Neuronal stem cell (in vitro differentiated cells): ENCODE data around the gene CENPU.

Experiments
- DNase-seq: peaks from one replicate; pipeline ENCODE4 v3.0.0-alpha.2; 2013; ENCODE audit warnings: low spot score
- H2AFZ ChIP-seq: one replicate; pipeline ENCODE4 v1.6.1; 2013; ENCODE audit warnings: mild to moderate bottlenecking, low read length, inconsistent platforms
- H2AK5ac ChIP-seq: 2 replicates; pipeline ENCODE4 v1.6.1; 2013; ENCODE audit warnings: low read depth, mild to moderate bottlenecking, inconsistent platforms, low read length, moderate library complexity, mixed read lengths
- H2BK120ac ChIP-seq: 2 replicates; pipeline ENCODE4 v1.6.1; 2013; ENCODE audit warnings: low read depth, mild to moderate bottlenecking, inconsistent platforms, low read length, moderate library complexity, mixed read lengths
- H2BK12ac ChIP-seq: one replicate; pipeline ENCODE4 v1.6.1; 2013; ENCODE audit warnings: low read length, inconsistent platforms
- H2BK15ac ChIP-seq: 2 replicates; pipeline ENCODE4 v1.6.1; 2013; ENCODE audit warnings: mild to moderate bottlenecking, low read length, inconsistent platforms, mixed read lengths
- H2BK5ac ChIP-seq: one replicate; pipeline ENCODE4 v1.6.1; 2013; ENCODE audit warnings: inconsistent platforms, mild to moderate bottlenecking, low read length, moderate library complexity
- H3K14ac ChIP-seq: one replicate; pipeline ENCODE4 v1.6.1; 2013; ENCODE audit warnings: low read length, inconsistent platforms
- H3K18ac ChIP-seq: 2 replicates; pipeline ENCODE4 v1.6.1; 2013; ENCODE audit warnings: low read length, inconsistent platforms
- H3K23ac ChIP-seq: 2 replicates; pipeline ENCODE4 v1.6.1; 2013; ENCODE audit warnings: low read depth, mild to moderate bottlenecking, mixed read lengths, low read length, inconsistent platforms; ENCODE audit not compliant: poor library complexity
- H3K27ac ChIP-seq: replicated peaks from 3 replicates; pipeline ENCODE4 v1.5.1; 2013; ENCODE audit warnings: low read length, inconsistent platforms
- H3K27me3 ChIP-seq, 3 experiments: 2 replicates each; pipeline ENCODE4 v1.6.1; 2013; ENCODE audit warnings: low read length in 3 of 3, mild to moderate bottlenecking in 2 of 3, inconsistent platforms in 1 of 3, low read depth in 1 of 3, mixed read lengths in 1 of 3, moderate library complexity in 1 of 3; ENCODE audit not compliant: control insufficient read depth in 3 of 3, insufficient read depth in 3 of 3
- H3K36me3 ChIP-seq, 2 donors: replicated peaks in 1 of 2; 2 replicates each; pipeline ENCODE4 v1.6.1; 2013; ENCODE audit warnings: low read length in 2 of 2; ENCODE audit not compliant: control insufficient read depth in 2 of 2, insufficient read depth in 2 of 2
- H3K4ac ChIP-seq: 2 replicates; pipeline ENCODE4 v1.6.1; 2013; ENCODE audit warnings: inconsistent platforms, mild to moderate bottlenecking, low read length, moderate library complexity
- H3K4me1 ChIP-seq, 2 donors: 1 replicate in 1 of 2; 2 replicates in 1 of 2; pipeline ENCODE4 v1.6.1; 2013; ENCODE audit warnings: low read length in 2 of 2, low read depth in 1 of 2; ENCODE audit not compliant: control insufficient read depth in 2 of 2, insufficient read depth in 1 of 2
- H3K4me2 ChIP-seq: one replicate; pipeline ENCODE4 v1.6.1; 2013; ENCODE audit warnings: mild to moderate bottlenecking, low read length, inconsistent platforms; ENCODE audit not compliant: insufficient read depth, poor library complexity, severe bottlenecking
- H3K4me3 ChIP-seq, 2 donors: 2 replicates each; pipeline ENCODE4 v1.5.1; 2013; ENCODE audit warnings: low read length in 2 of 2, mild to moderate bottlenecking in 2 of 2, inconsistent platforms in 1 of 2, moderate library complexity in 1 of 2
- H3K79me1 ChIP-seq: one replicate; pipeline ENCODE4 v1.6.1; 2013; ENCODE audit warnings: low read depth, mild to moderate bottlenecking, inconsistent platforms, low read length, moderate library complexity
- H3K9ac ChIP-seq: one replicate; pipeline ENCODE4 v1.6.1; 2013; ENCODE audit warnings: mild to moderate bottlenecking, low read depth, low read length, inconsistent platforms; ENCODE audit not compliant: poor library complexity
- H3K9me3 ChIP-seq, 2 donors: replicated peaks in 1 of 2; 2 replicates each; pipeline versions ENCODE3 to v1.6.1; 2013; ENCODE audit warnings: low read length in 2 of 2, mild to moderate bottlenecking in 2 of 2, inconsistent platforms in 1 of 2, low read depth in 1 of 2, mixed read lengths in 1 of 2, moderate library complexity in 1 of 2; ENCODE audit not compliant: control insufficient read depth in 2 of 2, insufficient read depth in 1 of 2
- H4K8ac ChIP-seq: one replicate; pipeline ENCODE4 v1.6.1; 2013; ENCODE audit warnings: low read depth, mild to moderate bottlenecking, inconsistent platforms, low read length, moderate library complexity
- H4K91ac ChIP-seq: one replicate; pipeline ENCODE4 v1.6.1; 2013; ENCODE audit warnings: low read length, low read depth, mild to moderate bottlenecking, inconsistent platforms; ENCODE audit not compliant: poor library complexity
- WGBS, 2 donors: extraction: QIAGEN DNeasy Blood & Tissue Kit; methylation state at CpG; one replicate each; pipeline ENCODE4 v1.1.7; 2013; ENCODE audit warnings: missing lambda C conversion rate in 2 of 2, mixed read lengths in 1 of 2; ENCODE audit not compliant: insufficient read length in 2 of 2, insufficient replicate concordance in 1 of 2; ENCODE audit errors: extremely low coverage in 2 of 2; 5-methylcytosine and 5-hydroxymethylcytosine counted together

Gene CENPU

GRCh38 chr4:184695178-184695896 lies 38.6 kb downstream of the CENPU start:
- Histone ChIP-seq H3K36me3 (peaks cover 15 to 94% of the 10 kb centered on the region in 2 donors), H4K8ac (no peak overlapping the region), H2BK5ac (no peak overlapping the region)

GRCh38 chr4:184694412-184694956 lies 39.4 kb downstream of the CENPU start:
- Histone ChIP-seq H3K4me1 (no peaks in the 10 kb centered on the region), H2AK5ac (no peak overlapping the region), H3K14ac (no peak overlapping the region), H3K9ac (no peak overlapping the region), H2BK5ac (no peak overlapping the region), H3K4ac (no peak overlapping the region), H4K8ac (no peak overlapping the region), H3K4me2 (no peak overlapping the region), H3K27ac (no peak overlapping the region), H2AFZ (no peak overlapping the region), H3K9me3 (no peaks in the 10 kb centered on the region), H2BK15ac (no peak overlapping the region), H3K23ac (no peak overlapping the region), H3K18ac (no peak overlapping the region), H3K79me1 (no peaks in the 10 kb centered on the region), H2BK120ac (no peak overlapping the region), H3K27me3 (no peaks in the 10 kb centered on the region), H2BK12ac (no peak overlapping the region), H4K91ac (no peak overlapping the region), H3K4me3 (no peak overlapping the region), H3K36me3 (peaks cover 12 to 86% of the 10 kb centered on the region in 2 donors)
- DNase-seq: no peak

More at GRCh38 chr4:184695178-184695896, 38.6 kb downstream of the CENPU start:
- Histone ChIP-seq H3K27me3 (no peaks in the 10 kb centered on the region), H3K23ac (no peak overlapping the region), H3K79me1 (no peaks in the 10 kb centered on the region), H3K4me3 (no peak overlapping the region), H2BK15ac (no peak overlapping the region), H3K14ac (no peak overlapping the region), H2BK12ac (no peak overlapping the region), H2BK120ac (no peak overlapping the region), H3K27ac (no peak overlapping the region), H2AFZ (no peak overlapping the region), H3K4me2 (no peak overlapping the region), H3K18ac (no peak overlapping the region), H3K4ac (no peak overlapping the region), H3K4me1 (no peaks in the 10 kb centered on the region), H3K9me3 (no peaks in the 10 kb centered on the region), H4K91ac (no peak overlapping the region), H2AK5ac (no peak overlapping the region), H3K9ac (no peak overlapping the region)
- DNase-seq: no peak
- WGBS, 2 donors: no CpG with 5 or more reads among the region's 3 CpGs

- Histone ChIP-seq H2BK12ac (no peak overlapping the region), H3K18ac (no peak overlapping the region), H3K4me2 (no peak overlapping the region), H3K9ac (no peak overlapping the region), H4K91ac (no peak overlapping the region), H3K4ac (no peak overlapping the region), H3K4me1 (peaks cover 0 to 1% of the 10 kb centered on the region in 2 donors), H2BK15ac (no peak overlapping the region), H3K9me3 (no peaks in the 10 kb centered on the region), H3K23ac (no peak overlapping the region), H3K79me1 (no peaks in the 10 kb centered on the region), H3K4me3 (no peak overlapping the region), H3K27me3 (no peaks in the 10 kb centered on the region), H2BK5ac (no peak overlapping the region), H3K14ac (no peak overlapping the region), H2BK120ac (no peak overlapping the region), H4K8ac (no peak overlapping the region), H2AFZ (no peak overlapping the region), H2AK5ac (no peak overlapping the region), H3K27ac (no peak overlapping the region), H3K36me3 (peaks cover 9 to 76% of the 10 kb centered on the region in 2 donors)
- DNase-seq: no peak
- no CpG with 5 or more reads among the region's 5 CpGs for WGBS, 2 donors
These were observed 40.8 kb downstream of the CENPU start for GRCh38 chr4:184693056-184693455.

GRCh38 chr4:184689681-184690080 lies 44.2 kb downstream of the CENPU start:
- no peak overlapping the region for H3K4ac ChIP-seq
- H2BK120ac ChIP-seq: no peak overlapping the region
- no peak overlapping the region for H2BK15ac ChIP-seq
- no CpG with 5 or more reads among the region's 5 CpGs for WGBS, 2 donors
- no peak overlapping the region for H2BK12ac ChIP-seq
- H3K9me3 ChIP-seq: no peaks in the 10 kb centered on the region
- peaks cover 2 to 58% of the 10 kb centered on the region in 2 donors for H3K36me3 ChIP-seq
- no peak overlapping the region for H3K23ac ChIP-seq
- no peak for DNase-seq
- no peaks in the 10 kb centered on the region for H3K27me3 ChIP-seq
- no peak overlapping the region for H3K4me3 ChIP-seq
- no peaks in the 10 kb centered on the region for H3K79me1 ChIP-seq
- no peak overlapping the region for H3K9ac ChIP-seq
- no peak overlapping the region for H2BK5ac ChIP-seq
- H4K8ac ChIP-seq: no peak overlapping the region
- H4K91ac ChIP-seq: no peak overlapping the region
- no peak overlapping the region for H3K4me2 ChIP-seq
- H3K27ac ChIP-seq: no peak overlapping the region
- H3K4me1 ChIP-seq: peaks cover 0 to 1% of the 10 kb centered on the region in 2 donors
- H2AK5ac ChIP-seq: no peak overlapping the region
- no peak overlapping the region for H2AFZ ChIP-seq
- H3K18ac ChIP-seq: no peak overlapping the region
- no peak overlapping the region for H3K14ac ChIP-seq
